Progenitor cell of endocrine pancreas (in vitro differentiated cells): ENCODE results near the gene IL1RAPL2. TPM values are rescaled to one million over a fixed set of nuclear protein-coding genes. Genes with fewer than 3 reads are reported as not detected.

Experiments used
- DNase-seq: peaks from one replicate; pipeline ENCODE4 v3.0.0; 2021; ENCODE audit warnings: low spot score; ENCODE audit not compliant: unreplicated experiment
- H3K27ac Mint-ChIP-seq: 2 replicates; pipeline ENCODE4 v1.8.0; 2021; ENCODE audit warnings: mild to moderate bottlenecking, moderate library complexity, mixed read lengths
- H3K27me3 Mint-ChIP-seq: 2 replicates; pipeline ENCODE4 v1.8.0; 2021; ENCODE audit warnings: mixed read lengths
- H3K36me3 Mint-ChIP-seq: 2 replicates; pipeline ENCODE4 v1.8.0; 2022; ENCODE audit warnings: mixed read lengths; ENCODE audit not compliant: insufficient read depth
- H3K4me1 Mint-ChIP-seq: 2 replicates; pipeline ENCODE4 v1.8.0; 2021; ENCODE audit warnings: low read depth, mixed read lengths
- H3K4me3 Mint-ChIP-seq: 2 replicates; pipeline ENCODE4 v1.8.0; 2021; ENCODE audit warnings: low read depth, mild to moderate bottlenecking, moderate library complexity, mixed read lengths
- H3K9me3 Mint-ChIP-seq: 2 replicates; pipeline ENCODE4 v1.8.0; 2021; ENCODE audit warnings: low read depth, mixed read lengths
- CTCF ChIP-seq: fragments of 200-600 bp; sonication (generic); IDR thresholded peaks from one replicate; pipeline ENCODE4 v1.5.0; 2021; ENCODE audit warnings: antibody characterized with exemption, mild to moderate bottlenecking; ENCODE audit not compliant: unreplicated experiment
- total RNA-seq: library from RNA; stranded (reverse); gene quantifications from 2 replicates; pipeline ENCODE4 v1.2.1, GENCODE V29; 2021

Gene IL1RAPL2
- total RNA-seq, 1 donor from 2014 or later: 0.91 TPM

GRCh38 chrX:105209406-105209805 lies 643.4 kb downstream of the IL1RAPL2 start:
- Mint-ChIP-seq H3K27me3 (no peaks in the 10 kb centered on the region), H3K9me3 (peaks cover 16% of the 10 kb centered on the region), H3K4me3 (no peak overlapping the region), H3K4me1 (no peaks in the 10 kb centered on the region), H3K36me3 (peaks cover 1% of the 10 kb centered on the region), H3K27ac (no peak overlapping the region)
- DNase-seq: no peak
- TF ChIP-seq CTCF: no peak

GRCh38 chrX:105210258-105210657 lies 644.3 kb downstream of the IL1RAPL2 start:
- Mint-ChIP-seq H3K4me3 (no peak overlapping the region), H3K9me3 (peaks cover 24% of the 10 kb centered on the region), H3K36me3 (peaks cover 1% of the 10 kb centered on the region), H3K27ac (no peak overlapping the region), H3K4me1 (no peaks in the 10 kb centered on the region), H3K27me3 (no peaks in the 10 kb centered on the region)
- TF ChIP-seq CTCF: no peak
- DNase-seq: no peak

GRCh38 chrX:105211066-105211575 lies 645.1 kb downstream of the IL1RAPL2 start:
- Mint-ChIP-seq H3K4me1 (no peaks in the 10 kb centered on the region), H3K36me3 (peaks cover 1% of the 10 kb centered on the region), H3K9me3 (peaks cover 27% of the 10 kb centered on the region), H3K27ac (no peak overlapping the region), H3K27me3 (no peaks in the 10 kb centered on the region), H3K4me3 (no peak overlapping the region)
- DNase-seq: no peak
- no peak for TF ChIP-seq CTCF

GRCh38 chrX:105219454-105220401 lies 653.7 kb downstream of the IL1RAPL2 start:
- DNase-seq: no peak
- no peak for TF ChIP-seq CTCF
- Mint-ChIP-seq H3K4me1 (no peaks in the 10 kb centered on the region), H3K4me3 (no peak overlapping the region), H3K36me3 (no peaks in the 10 kb centered on the region), H3K27ac (no peak overlapping the region), H3K27me3 (no peaks in the 10 kb centered on the region), H3K9me3 (peaks cover 49% of the 10 kb centered on the region)

- Mint-ChIP-seq H3K27ac (no peak within 1 kb of the TSS), H3K4me1 (no peaks in the 10 kb centered on the region), H3K9me3 (peaks cover 41% of the 10 kb centered on the region), H3K27me3 (no peaks in the 10 kb centered on the region), H3K4me3 (no peak within 1 kb of the TSS), H3K36me3 (no peaks in the 10 kb centered on the region)
- no peak for TF ChIP-seq CTCF
- DNase-seq: no peak
Measured at GRCh38 chrX:105220636-105221035, 654.6 kb downstream of the IL1RAPL2 start, which contains the start of gene TEX13A. TEX13A (minus strand) TSS chrX:105220694; CDS start chrX:105220397, 297 bp downstream.
